GM12878 (cell line): ENCODE results near the gene FABP6. TPM values are rescaled to one million over a fixed set of nuclear protein-coding genes. Genes with fewer than 3 reads are reported as not detected.

Source experiments
- CHD1 ChIP-seq: IDR thresholded peaks from 2 replicates; pipeline ENCODE4 v1.6.1; 2012; ENCODE audit warnings: low read depth, low read length, improper control_type of control experiment
- FOXM1 ChIP-seq: IDR thresholded peaks from 2 replicates; pipeline ENCODE4 v1.6.1; 2012; ENCODE audit warnings: low read depth, mild to moderate bottlenecking, inconsistent platforms, low read length, moderate library complexity
- PML ChIP-seq: IDR thresholded peaks from 2 replicates; pipeline ENCODE4 v1.6.1; 2012; ENCODE audit warnings: low read length, inconsistent platforms
- RB1 ChIP-seq: fragments of 450-650 bp; formaldehyde crosslinking; IDR thresholded peaks from 2 replicates; pipeline ENCODE4 v1.6.1; 2017; ENCODE audit warnings: mild to moderate bottlenecking, borderline replicate concordance
- RELA ChIP-seq: fragments of 450-650 bp; IDR thresholded peaks from 2 replicates; pipeline ENCODE4 v1.8.0; 2014; ENCODE audit warnings: borderline replicate concordance; ENCODE audit not compliant: partially characterized antibody
- TCF12 ChIP-seq: IDR thresholded peaks from 2 replicates; pipeline ENCODE4 v1.6.1; 2011; ENCODE audit warnings: low read depth, mild to moderate bottlenecking, low read length
- ZNF384 ChIP-seq: IDR thresholded peaks from 2 replicates; pipeline ENCODE4 v1.6.1; 2012; ENCODE audit warnings: low read depth, mild to moderate bottlenecking, low read length, improper control_type of control experiment, borderline replicate concordance
- ZSCAN29 ChIP-seq: fragments of 450-650 bp; IDR thresholded peaks from 2 replicates; pipeline ENCODE4 v1.6.1; 2017; ENCODE audit warnings: mild to moderate bottlenecking, moderate library complexity
- polyA plus RNA-seq, 11 experiments: library from polyadenylated mRNA; depleted of rRNA in 4 of 11; unstranded in 6 of 11; stranded (reverse) in 5 of 11; fragments of >200 nt; fragmentation: Nextera tagmentation in 4 of 11; fragmentation: Illumina TruSeq in 1 of 11; extraction: Ambion mirVana in 4 of 11; extraction: Trizol in 1 of 11; gene quantifications; 1 replicate in 1 of 11; 2 replicates in 10 of 11; pipeline versions ENCODE4 v1.2.1 to v1.2.3, GENCODE V29; 2011 to 2016; ENCODE audit warnings: inconsistent platforms in 2 of 11, missing spikeins in 2 of 11, low read depth in 1 of 11
- total RNA-seq, 4 experiments: library from RNA; depleted of rRNA in 3 of 4; stranded (reverse); fragments of >200 nt in 3 of 4; fragmentation: Illumina TruSeq in 1 of 4; extraction: Trizol in 1 of 4; gene quantifications; 2 replicates each; pipeline versions ENCODE4 v1.2.1 to v1.2.3, GENCODE V29; 2013 to 2021
- TF ChIP-seq, protein P1 (sequence below): fragments of 450-650 bp; IDR thresholded peaks from 2 replicates; pipeline ENCODE4 v1.6.1; 2016; ENCODE audit warnings: mild to moderate bottlenecking
- TF ChIP-seq, protein P2 (sequence below): fragments of 450-650 bp; formaldehyde crosslinking; IDR thresholded peaks from 2 replicates; pipeline ENCODE4 v1.5.0; 2022; ENCODE audit warnings: mild to moderate bottlenecking, missing genetic modification characterization

The FABP6 gene
- total and polyA plus RNA-seq, 10 of the 15 experiments (the other 5 are each of a cell fraction or from before 2014, with no cell fraction given): 0.66 to 8.1 (median 2.4) TPM

- TF ChIP-seq, protein P1, sequence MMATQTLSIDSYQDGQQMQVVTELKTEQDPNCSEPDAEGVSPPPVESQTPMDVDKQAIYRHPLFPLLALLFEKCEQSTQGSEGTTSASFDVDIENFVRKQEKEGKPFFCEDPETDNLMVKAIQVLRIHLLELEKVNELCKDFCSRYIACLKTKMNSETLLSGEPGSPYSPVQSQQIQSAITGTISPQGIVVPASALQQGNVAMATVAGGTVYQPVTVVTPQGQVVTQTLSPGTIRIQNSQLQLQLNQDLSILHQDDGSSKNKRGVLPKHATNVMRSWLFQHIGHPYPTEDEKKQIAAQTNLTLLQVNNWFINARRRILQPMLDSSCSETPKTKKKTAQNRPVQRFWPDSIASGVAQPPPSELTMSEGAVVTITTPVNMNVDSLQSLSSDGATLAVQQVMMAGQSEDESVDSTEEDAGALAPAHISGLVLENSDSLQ: no peak
- no peak for TF ChIP-seq ZSCAN29
- TF ChIP-seq, protein P2, sequence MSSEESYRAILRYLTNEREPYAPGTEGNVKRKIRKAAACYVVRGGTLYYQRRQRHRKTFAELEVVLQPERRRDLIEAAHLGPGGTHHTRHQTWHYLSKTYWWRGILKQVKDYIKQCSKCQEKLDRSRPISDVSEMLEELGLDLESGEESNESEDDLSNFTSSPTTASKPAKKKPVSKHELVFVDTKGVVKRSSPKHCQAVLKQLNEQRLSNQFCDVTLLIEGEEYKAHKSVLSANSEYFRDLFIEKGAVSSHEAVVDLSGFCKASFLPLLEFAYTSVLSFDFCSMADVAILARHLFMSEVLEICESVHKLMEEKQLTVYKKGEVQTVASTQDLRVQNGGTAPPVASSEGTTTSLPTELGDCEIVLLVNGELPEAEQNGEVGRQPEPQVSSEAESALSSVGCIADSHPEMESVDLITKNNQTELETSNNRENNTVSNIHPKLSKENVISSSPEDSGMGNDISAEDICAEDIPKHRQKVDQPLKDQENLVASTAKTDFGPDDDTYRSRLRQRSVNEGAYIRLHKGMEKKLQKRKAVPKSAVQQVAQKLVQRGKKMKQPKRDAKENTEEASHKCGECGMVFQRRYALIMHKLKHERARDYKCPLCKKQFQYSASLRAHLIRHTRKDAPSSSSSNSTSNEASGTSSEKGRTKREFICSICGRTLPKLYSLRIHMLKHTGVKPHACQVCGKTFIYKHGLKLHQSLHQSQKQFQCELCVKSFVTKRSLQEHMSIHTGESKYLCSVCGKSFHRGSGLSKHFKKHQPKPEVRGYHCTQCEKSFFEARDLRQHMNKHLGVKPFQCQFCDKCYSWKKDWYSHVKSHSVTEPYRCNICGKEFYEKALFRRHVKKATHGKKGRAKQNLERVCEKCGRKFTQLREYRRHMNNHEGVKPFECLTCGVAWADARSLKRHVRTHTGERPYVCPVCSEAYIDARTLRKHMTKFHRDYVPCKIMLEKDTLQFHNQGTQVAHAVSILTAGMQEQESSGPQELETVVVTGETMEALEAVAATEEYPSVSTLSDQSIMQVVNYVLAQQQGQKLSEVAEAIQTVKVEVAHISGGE (CRISPR knock-in tag): no peak
- no peak for TF ChIP-seq PML
- TF ChIP-seq TCF12: no peak
- no peak for TF ChIP-seq ZNF384
- TF ChIP-seq FOXM1: no peak
- TF ChIP-seq CHD1: no peak
- TF ChIP-seq RELA: no peak
- no peak for TF ChIP-seq RB1
- TF ChIP-seq, all 136 proteins: peak for 0
Measured at GRCh38 chr5:160235731-160236130, 6.4 kb downstream of the FABP6 start (continued).
